ENCODE measurements around the gene ZNF787.

DNA sequence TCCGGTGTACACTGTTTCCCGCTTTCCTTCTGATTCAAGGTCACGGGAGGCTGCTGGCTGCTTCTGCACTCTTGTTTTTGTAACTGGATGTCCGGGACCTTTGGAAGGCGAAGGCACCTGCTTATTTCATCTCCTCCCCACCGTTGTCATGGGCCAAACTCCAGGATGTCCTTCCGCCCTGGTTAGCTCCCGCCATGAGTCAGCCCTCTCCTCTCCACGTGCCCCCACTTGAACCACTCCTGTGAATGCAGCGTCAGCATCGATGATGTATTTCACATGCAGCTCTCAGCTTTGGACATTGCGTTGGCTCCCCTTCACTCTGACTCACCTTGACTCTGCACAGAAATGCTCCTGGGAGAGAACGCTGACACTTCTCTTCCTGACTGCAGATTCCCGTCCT is 49.2 kb upstream of the ZNF787 start:
- TF ChIP-seq CTCF (conservative IDR thresholded peaks at IDR 0.05) (no peak), ZFX (IDR thresholded peaks at IDR 0.05) (no peak)

Measured in C4-2B (cell line).